ENCODE measurements around the gene FXYD6. TPM values are rescaled to one million over a fixed set of nuclear protein-coding genes. Genes with fewer than 3 reads are reported as not detected.

FXYD6 gene
- total and polyA plus RNA-seq, 12 donors: 22.0 to 65.2 (median 36.1) TPM

- TF ChIP-seq CTCF (IDR thresholded peaks at IDR 0.05): no peak
- no peak for DNase-seq
Observed at GRCh38 chr11:117910525-117910924, 34.1 kb upstream of the FXYD6 start.

GRCh38 chr11:117909611-117910382 lies 33.3 kb upstream of the FXYD6 start:
- Histone ChIP-seq H3K27ac (no peak overlapping the region), H3K27me3 (peaks cover 0 to 8% (median 0%) of the 10 kb centered on the region in 7 donors), H3K4me3 (no peak overlapping the region), H3K9me3 (no peaks in the 10 kb centered on the region), H3K36me3 (no peaks in the 10 kb centered on the region), H3K4me1 (peaks cover 0 to 9% (median 5%) of the 10 kb centered on the region in 9 donors)
- WGBS, 2 donors: 90 to 91% methylated on average over 20 of the region's 20 CpGs
- TF ChIP-seq CTCF (IDR thresholded peaks at IDR 0.05): no peak
- ATAC-seq: no peak
- intact Hi-C loops (cut with DNase I): loop anchor here in 4 of 10 donors (5.0 to 10.0 kb wide), 3 partner anchors 33 to 67 kb away; no protein-coding TSS in a partner anchor
- no peak for DNase-seq

More at GRCh38 chr11:117910525-117910924, 34.1 kb upstream of the FXYD6 start:
- Histone ChIP-seq H3K4me1 (peaks cover 0 to 9% (median 5%) of the 10 kb centered on the region in 9 donors), H3K27ac (no peak overlapping the region), H3K36me3 (no peaks in the 10 kb centered on the region), H3K27me3 (peaks cover 0 to 10% (median 0%) of the 10 kb centered on the region in 7 donors), H3K4me3 (no peak overlapping the region), H3K9me3 (no peaks in the 10 kb centered on the region)
- WGBS, 2 donors: 69 to 70% methylated on average over 4 of the region's 4 CpGs
- intact Hi-C loops (cut with DNase I): no loop called here
- ATAC-seq: no peak

GRCh38 chr11:117908959-117909610 lies 32.6 kb upstream of the FXYD6 start:
- H3K27ac ChIP-seq: no peak overlapping the region
- no peak for DNase-seq
- WGBS, 2 donors: 73 to 78% methylated on average over 4 of the region's 4 CpGs
- H3K27me3 ChIP-seq: peaks cover 0 to 8% (median 0%) of the 10 kb centered on the region in 7 donors
- intact Hi-C loops (cut with DNase I): loop anchor here in 4 of 10 donors (5.0 to 10.0 kb wide), 3 partner anchors 33 to 67 kb away; no protein-coding TSS in a partner anchor
- H3K9me3 ChIP-seq: no peaks in the 10 kb centered on the region
- ATAC-seq: no peak
- peaks cover 0 to 12% (median 5%) of the 10 kb centered on the region in 9 donors for H3K4me1 ChIP-seq
- no peaks in the 10 kb centered on the region for H3K36me3 ChIP-seq
- no peak for TF ChIP-seq CTCF (IDR thresholded peaks at IDR 0.05)
- H3K4me3 ChIP-seq: no peak overlapping the region

- intact Hi-C loops (cut with DNase I): loop anchor here in 4 of 10 donors (5.0 to 10.0 kb wide), 3 partner anchors 34 to 66 kb away; no protein-coding TSS in a partner anchor
- DNase-seq: no peak
- Histone ChIP-seq H3K4me1 (peaks cover 0 to 14% (median 5%) of the 10 kb centered on the region in 9 donors), H3K27ac (no peak overlapping the region), H3K27me3 (peaks cover 0 to 8% (median 0%) of the 10 kb centered on the region in 7 donors), H3K4me3 (no peak overlapping the region), H3K36me3 (no peaks in the 10 kb centered on the region), H3K9me3 (no peaks in the 10 kb centered on the region)
- no peak for ATAC-seq
- WGBS, 2 donors: 82 to 89% methylated on average over 17 of the region's 17 CpGs
- TF ChIP-seq CTCF (IDR thresholded peaks at IDR 0.05): no peak
Observed at GRCh38 chr11:117908109-117908895, 31.8 kb upstream of the FXYD6 start.

All from heart right ventricle (tissue), 16 donors.